Endothelial cell (in vitro differentiated cells): ENCODE measurements around the gene RNF135. TPM values are rescaled to one million over a fixed set of nuclear protein-coding genes. Genes with fewer than 3 reads are reported as not detected.

ENCODE experiments used
- DNase-seq: peaks from one replicate; pipeline ENCODE4 v3.0.0; 2021; ENCODE audit warnings: low spot score
- H3K27ac Mint-ChIP-seq: one replicate; pipeline ENCODE4 v1.8.0; 2021; ENCODE audit warnings: mixed read lengths, inconsistent platforms; ENCODE audit not compliant: unreplicated experiment
- H3K27me3 Mint-ChIP-seq: one replicate; pipeline ENCODE4 v1.8.0; 2021; ENCODE audit warnings: mild to moderate bottlenecking, moderate library complexity, mixed read lengths, inconsistent platforms; ENCODE audit not compliant: unreplicated experiment
- H3K36me3 Mint-ChIP-seq: one replicate; pipeline ENCODE4 v1.8.0; 2021; ENCODE audit warnings: mild to moderate bottlenecking, low read depth, mixed read lengths, inconsistent platforms; ENCODE audit not compliant: unreplicated experiment
- H3K4me1 Mint-ChIP-seq: one replicate; pipeline ENCODE4 v1.8.0; 2021; ENCODE audit warnings: mild to moderate bottlenecking, mixed read lengths, inconsistent platforms; ENCODE audit not compliant: unreplicated experiment
- H3K4me3 Mint-ChIP-seq: one replicate; pipeline ENCODE4 v1.8.0; 2021; ENCODE audit warnings: mild to moderate bottlenecking, mixed read lengths, inconsistent platforms; ENCODE audit not compliant: unreplicated experiment
- H3K9me3 Mint-ChIP-seq: one replicate; pipeline ENCODE4 v1.8.0; 2021; ENCODE audit warnings: mixed read lengths, inconsistent platforms; ENCODE audit not compliant: unreplicated experiment
- total RNA-seq: library from RNA; stranded (reverse); fragmentation: NEBNext Ultra II Directional; extraction: Animal tissue kit (Norgen Biotek cat#: 25700); gene quantifications from one replicate; pipeline ENCODE4 v1.2.1, GENCODE V29; 2021; ENCODE audit not compliant: unreplicated experiment
- TF ChIP-seq, protein P1 (sequence below): fragments of 200-600 bp; sonication (generic); IDR thresholded peaks from one replicate; pipeline ENCODE4 v1.5.0; 2021; ENCODE audit warnings: antibody characterized with exemption; ENCODE audit not compliant: unreplicated experiment

The RNF135 gene
- total RNA-seq, 1 donor from 2014 or later = 14.6 TPM

GRCh38 chr17:30996486-30996885 is 25.6 kb downstream of the RNF135 start:
- TF ChIP-seq, protein P1, sequence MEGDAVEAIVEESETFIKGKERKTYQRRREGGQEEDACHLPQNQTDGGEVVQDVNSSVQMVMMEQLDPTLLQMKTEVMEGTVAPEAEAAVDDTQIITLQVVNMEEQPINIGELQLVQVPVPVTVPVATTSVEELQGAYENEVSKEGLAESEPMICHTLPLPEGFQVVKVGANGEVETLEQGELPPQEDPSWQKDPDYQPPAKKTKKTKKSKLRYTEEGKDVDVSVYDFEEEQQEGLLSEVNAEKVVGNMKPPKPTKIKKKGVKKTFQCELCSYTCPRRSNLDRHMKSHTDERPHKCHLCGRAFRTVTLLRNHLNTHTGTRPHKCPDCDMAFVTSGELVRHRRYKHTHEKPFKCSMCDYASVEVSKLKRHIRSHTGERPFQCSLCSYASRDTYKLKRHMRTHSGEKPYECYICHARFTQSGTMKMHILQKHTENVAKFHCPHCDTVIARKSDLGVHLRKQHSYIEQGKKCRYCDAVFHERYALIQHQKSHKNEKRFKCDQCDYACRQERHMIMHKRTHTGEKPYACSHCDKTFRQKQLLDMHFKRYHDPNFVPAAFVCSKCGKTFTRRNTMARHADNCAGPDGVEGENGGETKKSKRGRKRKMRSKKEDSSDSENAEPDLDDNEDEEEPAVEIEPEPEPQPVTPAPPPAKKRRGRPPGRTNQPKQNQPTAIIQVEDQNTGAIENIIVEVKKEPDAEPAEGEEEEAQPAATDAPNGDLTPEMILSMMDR = no peak
- H3K4me3 Mint-ChIP-seq = no peak overlapping the region
- peaks cover 1% of the 10 kb centered on the region for H3K27me3 Mint-ChIP-seq
- H3K4me1 Mint-ChIP-seq = no peaks in the 10 kb centered on the region
- H3K27ac Mint-ChIP-seq = no peak overlapping the region
- no peak for DNase-seq
- no peaks in the 10 kb centered on the region for H3K9me3 Mint-ChIP-seq
- H3K36me3 Mint-ChIP-seq = peaks cover 9% of the 10 kb centered on the region

GRCh38 chr17:30997270-30997669 is 26.4 kb downstream of the RNF135 start:
- no peak for DNase-seq
- Mint-ChIP-seq H3K4me1 (no peaks in the 10 kb centered on the region), H3K27ac (no peak overlapping the region), H3K36me3 (peaks cover 14% of the 10 kb centered on the region), H3K9me3 (no peaks in the 10 kb centered on the region), H3K27me3 (peaks cover 1% of the 10 kb centered on the region), H3K4me3 (no peak overlapping the region)
- TF ChIP-seq, protein P1 = no peak

DNA sequence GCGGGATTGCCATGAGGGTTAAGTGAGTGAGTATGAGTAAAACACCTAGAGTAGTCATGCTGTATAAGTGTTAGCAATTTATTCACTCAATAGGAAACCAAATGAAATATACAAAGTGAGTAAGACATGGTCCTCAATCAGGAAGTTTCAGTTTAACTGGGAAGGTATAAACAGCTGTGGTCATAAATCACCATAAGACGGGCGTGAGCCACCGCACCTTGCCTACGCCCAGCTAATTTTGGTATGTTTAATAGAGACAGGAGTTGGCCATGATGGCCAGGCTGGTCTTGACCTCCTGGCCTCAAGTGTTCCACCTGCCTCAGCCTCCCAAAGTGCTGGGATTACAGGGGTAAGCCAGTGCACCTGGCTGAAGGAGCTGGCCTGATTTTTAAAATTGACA is 27.0 kb downstream of the RNF135 start:
- Mint-ChIP-seq H3K4me1 (no peaks in the 10 kb centered on the region), H3K36me3 (peaks cover 14% of the 10 kb centered on the region), H3K4me3 (no peak overlapping the region), H3K9me3 (no peaks in the 10 kb centered on the region), H3K27me3 (peaks cover 1% of the 10 kb centered on the region), H3K27ac (no peak overlapping the region)
- no peak for DNase-seq
- TF ChIP-seq, protein P1 = no peak

GRCh38 chr17:31002047-31002446 is 31.2 kb downstream of the RNF135 start:
- H3K9me3 Mint-ChIP-seq = no peaks in the 10 kb centered on the region
- peaks cover 20% of the 10 kb centered on the region for H3K36me3 Mint-ChIP-seq
- H3K4me3 Mint-ChIP-seq = no peak overlapping the region
- H3K27me3 Mint-ChIP-seq = peaks cover 3% of the 10 kb centered on the region
- TF ChIP-seq, protein P1 = no peak
- DNase-seq = no peak
- H3K4me1 Mint-ChIP-seq = peaks cover 2% of the 10 kb centered on the region
- peak overlapping the region; percentile 43 for H3K27ac Mint-ChIP-seq

DNA sequence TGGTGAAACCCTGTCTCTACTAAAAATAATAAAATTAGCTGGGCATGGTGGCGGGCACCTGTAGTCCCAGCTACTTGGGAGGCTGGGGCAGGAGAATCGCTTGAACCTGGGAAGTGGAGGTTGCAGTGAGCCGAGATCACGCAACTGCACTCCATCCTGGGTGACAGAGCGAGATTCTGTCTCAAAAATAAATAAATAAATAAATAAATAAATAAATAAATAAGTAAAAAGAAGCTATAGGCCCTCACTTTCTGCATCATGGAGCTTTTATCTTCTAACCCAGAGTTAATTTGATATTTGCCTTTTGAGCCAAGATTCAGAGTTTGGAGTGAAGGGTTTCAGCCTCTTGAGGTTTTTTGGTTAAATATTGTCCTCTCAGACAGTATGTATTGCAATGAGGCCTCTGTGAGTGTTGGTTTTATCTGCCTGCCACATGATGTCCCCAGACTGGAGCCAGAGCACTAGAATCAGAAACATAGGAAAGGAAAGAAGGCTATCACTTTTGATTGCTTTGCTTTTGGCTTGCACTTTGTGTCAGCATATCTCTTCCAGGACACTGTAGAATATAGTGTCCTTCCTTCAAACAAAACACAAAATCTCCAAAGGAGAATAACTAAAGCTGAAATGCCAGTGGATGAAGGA is 32.5 kb downstream of the RNF135 start:
- H3K9me3 Mint-ChIP-seq = no peaks in the 10 kb centered on the region
- H3K4me3 Mint-ChIP-seq = no peak overlapping the region
- TF ChIP-seq, protein P1 = no peak
- peaks cover 4% of the 10 kb centered on the region for H3K4me1 Mint-ChIP-seq
- no peak overlapping the region for H3K27ac Mint-ChIP-seq
- H3K36me3 Mint-ChIP-seq = peaks cover 12% of the 10 kb centered on the region
- DNase-seq = no peak
- peaks cover 3% of the 10 kb centered on the region for H3K27me3 Mint-ChIP-seq
